Activated CD8-positive, alpha-beta T cell treated with anti-CD3 and anti-CD28 coated beads for 36 hours (primary cell): Measurements from ENCODE around the gene IFNA7. TPM values are rescaled to one million over a fixed set of nuclear protein-coding genes. Genes with fewer than 3 reads are reported as not detected.
A peak's percentile ranks its signal among the peaks of the same experiment; 100 is the strongest.

ENCODE experiments used
- ATAC-seq: fragments of 200-7000 bp; cut with Tn5 transposase; one replicate; pipeline ENCODE4 v1.10.0; 2021; ENCODE audit warnings: mild to moderate bottlenecking, moderate library complexity
- CTCF ChIA-PET: fragments of 350-600 bp; sonication (Branson Sonifier 250); formaldehyde crosslinking; loops from one replicate; lab custom pipeline; 2021; ENCODE audit warnings: antibody characterized with exemption; lab: Charles Lee
- POLR2A ChIA-PET: fragments of 350-600 bp; sonication (Branson Sonifier 250); formaldehyde crosslinking; loops from one replicate; lab custom pipeline; 2021; ENCODE audit warnings: antibody characterized with exemption; lab: Charles Lee
- DNase-seq: peaks from one replicate; pipeline ENCODE4 v3.0.0-alpha.2; 2020
- H3K27ac Mint-ChIP-seq: one replicate; pipeline ENCODE4 v1.8.0; 2021; ENCODE audit warnings: mild to moderate bottlenecking, mixed read lengths
- H3K27me3 Mint-ChIP-seq: one replicate; pipeline ENCODE4 v1.8.0; 2021; ENCODE audit warnings: mixed read lengths
- H3K36me3 Mint-ChIP-seq: one replicate; pipeline ENCODE4 v1.8.0; 2021; ENCODE audit warnings: low read depth, mixed read lengths
- H3K4me1 Mint-ChIP-seq: one replicate; pipeline ENCODE4 v1.8.0; 2021; ENCODE audit warnings: low read depth, mixed read lengths
- H3K4me3 Mint-ChIP-seq: one replicate; pipeline ENCODE4 v1.8.0; 2021; ENCODE audit warnings: mild to moderate bottlenecking, moderate library complexity, mixed read lengths
- H3K9me3 Mint-ChIP-seq: one replicate; pipeline ENCODE4 v1.8.0; 2021; ENCODE audit warnings: mixed read lengths
- CTCF ChIP-seq: fragments of 200-600 bp; IDR thresholded peaks from one replicate; pipeline ENCODE4 v1.8.0; 2022; ENCODE audit warnings: antibody characterized with exemption, mild to moderate bottlenecking
- intact Hi-C: fragments of 100-400 bp; cut with micrococcal nuclease; formaldehyde crosslinking; loops from one replicate; pipeline ENCODE4 v1.10.0; 2022
- total RNA-seq, 2 experiments: library from RNA; stranded (reverse); gene quantifications; one replicate each; pipeline ENCODE4 v1.2.3, GENCODE V29; 2021

Gene IFNA7
- total RNA-seq, 2 experiments from 2014 or later = not detected

DNA sequence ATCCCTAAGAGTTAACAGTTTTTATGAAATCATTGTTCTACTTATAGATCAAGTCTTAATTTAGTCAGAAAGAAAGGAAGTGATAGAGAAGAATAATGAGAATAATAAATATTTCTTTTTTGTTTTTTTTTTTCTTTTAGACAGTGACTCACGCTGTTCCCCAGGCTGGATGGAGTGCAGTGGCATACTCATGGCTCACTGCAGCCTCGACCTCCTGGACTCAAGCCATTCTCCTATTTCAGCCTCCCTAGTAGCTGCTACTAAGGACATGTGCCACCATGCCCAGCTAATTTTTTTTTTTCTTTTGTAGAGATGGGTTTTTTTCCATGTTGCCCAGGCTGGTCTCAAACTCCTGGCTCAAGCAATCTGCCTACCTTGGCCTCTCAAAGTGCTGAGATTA lies 46.5 kb downstream of the IFNA7 start:
- H3K4me3 Mint-ChIP-seq = no peak overlapping the region
- H3K27me3 Mint-ChIP-seq = no peaks in the 10 kb centered on the region
- H3K9me3 Mint-ChIP-seq = no peaks in the 10 kb centered on the region
- intact Hi-C loops = no loop called here
- no peak overlapping the region for H3K27ac Mint-ChIP-seq
- POLR2A ChIA-PET = no interaction called here
- no peaks in the 10 kb centered on the region for H3K36me3 Mint-ChIP-seq
- CTCF ChIA-PET = interaction anchor here (1.1 to 1.9 kb wide), 2 partner anchors 40 to 174 kb away, joined by 3 to 10 read pairs; no protein-coding TSS in a partner anchor
- no peak for TF ChIP-seq CTCF
- DNase-seq (no peak), ATAC-seq (no peak)
- H3K4me1 Mint-ChIP-seq = peaks cover 16% of the 10 kb centered on the region

GRCh38 chr9:21154018-21154608 lies 47.9 kb downstream of the IFNA7 start:
- peak; percentile 15 for DNase-seq
- ATAC-seq = peak; percentile 67
- no peaks in the 10 kb centered on the region for H3K36me3 Mint-ChIP-seq
- ChIA-PET POLR2A (no interaction called here), CTCF (interaction anchor here (0.8 to 1.9 kb wide), 6 partner anchors 14 to 166 kb away, joined by 3 to 7 read pairs (median 4); no protein-coding TSS in a partner anchor)
- no peak overlapping the region for H3K4me3 Mint-ChIP-seq
- peak; percentile 22 for TF ChIP-seq CTCF
- no peak overlapping the region for H3K27ac Mint-ChIP-seq
- H3K27me3 Mint-ChIP-seq = no peaks in the 10 kb centered on the region
- H3K4me1 Mint-ChIP-seq = peaks cover 9% of the 10 kb centered on the region
- intact Hi-C loops = no loop called here
- peaks cover under 1% of the 10 kb centered on the region for H3K9me3 Mint-ChIP-seq

- H3K36me3 Mint-ChIP-seq = no peaks in the 10 kb centered on the region
- H3K9me3 Mint-ChIP-seq = peaks cover 3% of the 10 kb centered on the region
- H3K27ac Mint-ChIP-seq = no peak overlapping the region
- peaks cover 7% of the 10 kb centered on the region for H3K4me1 Mint-ChIP-seq
- no peak for TF ChIP-seq CTCF
- ATAC-seq = no peak
- intact Hi-C loops = no loop called here
- no peak for DNase-seq
- POLR2A ChIA-PET = no interaction called here
- CTCF ChIA-PET = interaction anchor here (0.8 to 1.9 kb wide), 6 partner anchors 15 to 167 kb away, joined by 3 to 7 read pairs (median 4); no protein-coding TSS in a partner anchor
- no peak overlapping the region for H3K4me3 Mint-ChIP-seq
- no peaks in the 10 kb centered on the region for H3K27me3 Mint-ChIP-seq
Observed at GRCh38 chr9:21153336-21154017, 48.5 kb downstream of the IFNA7 start.

Other genes starting within 250 kb of the IFNA7 start
- gene HACD4, start 170.6 kb downstream of the IFNA7 start, total RNA-seq = 1 to 10 TPM; 4.0 to 4.1 TPM
- gene IFNB1, start 124.3 kb downstream of the IFNA7 start, total RNA-seq = 1 to 10 TPM in 1 of 2 experiments, under 1 TPM in 1; 0.87 to 1.1 TPM
- not detected for gene IFNW1, start 60.4 kb downstream of the IFNA7 start, total RNA-seq
- not detected for gene IFNA21, start 35.5 kb downstream of the IFNA7 start, total RNA-seq
- not detected for gene IFNA4, start 14.6 kb downstream of the IFNA7 start, total RNA-seq
- gene IFNA10, start 4.9 kb upstream of the IFNA7 start, total RNA-seq = not detected
- gene IFNA16, start 15.1 kb upstream of the IFNA7 start, total RNA-seq = not detected
- gene IFNA17, start 26.0 kb upstream of the IFNA7 start, total RNA-seq = not detected
- gene IFNA14, start 37.8 kb upstream of the IFNA7 start, total RNA-seq = not detected
- gene IFNA5, start 103.1 kb upstream of the IFNA7 start, total RNA-seq = not detected
- 10 to 100 TPM; 15.6 to 15.8 TPM for gene KLHL9, start 133.2 kb upstream of the IFNA7 start, total RNA-seq
- gene IFNA6, start 148.7 kb upstream of the IFNA7 start, total RNA-seq = not detected
- gene IFNA13, start 165.9 kb upstream of the IFNA7 start, total RNA-seq = not detected
- not detected for gene IFNA2, start 183.2 kb upstream of the IFNA7 start, total RNA-seq
- gene IFNA8, start 206.9 kb upstream of the IFNA7 start, total RNA-seq = not detected
- not detected for gene IFNA1, start 238.2 kb upstream of the IFNA7 start, total RNA-seq